GM19463 (cell line): ENCODE measurements around the gene COPRS.
"Not testable (repeated sequence)": the region's sequence is repeated elsewhere in the genome, so short reads cannot be mapped to it uniquely, and the experiment has no call there.

Experiments
- ATAC-seq: cut with Tn5 transposase; IDR thresholded peaks from one replicate; pipeline ENCODE4 v1.9.1; 2021; ENCODE audit warnings: mild to moderate bottlenecking, moderate library complexity; ENCODE audit not compliant: unreplicated experiment

COPRS gene

DNA sequence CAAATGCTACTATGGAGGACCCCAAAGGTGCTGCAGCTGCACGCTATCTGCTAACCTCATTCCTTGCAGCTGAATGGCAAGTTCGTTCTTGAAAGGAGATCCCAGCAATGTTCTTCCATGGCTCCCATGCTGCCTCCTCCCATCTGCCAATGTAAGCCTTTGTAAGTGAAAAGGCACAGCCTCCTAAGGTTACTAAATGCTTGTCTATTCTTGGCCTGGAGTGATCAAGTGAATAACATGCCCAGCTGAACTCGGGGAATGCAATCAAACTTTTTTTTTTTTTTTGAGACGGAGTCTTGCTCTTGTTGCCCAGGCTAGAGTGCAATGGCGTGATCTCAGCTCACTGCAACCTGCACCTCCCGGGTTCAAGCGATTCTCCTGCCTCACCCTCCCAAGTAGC is 49.2 kb downstream of the COPRS start:
- ATAC-seq = not testable (repeated sequence)

DNA sequence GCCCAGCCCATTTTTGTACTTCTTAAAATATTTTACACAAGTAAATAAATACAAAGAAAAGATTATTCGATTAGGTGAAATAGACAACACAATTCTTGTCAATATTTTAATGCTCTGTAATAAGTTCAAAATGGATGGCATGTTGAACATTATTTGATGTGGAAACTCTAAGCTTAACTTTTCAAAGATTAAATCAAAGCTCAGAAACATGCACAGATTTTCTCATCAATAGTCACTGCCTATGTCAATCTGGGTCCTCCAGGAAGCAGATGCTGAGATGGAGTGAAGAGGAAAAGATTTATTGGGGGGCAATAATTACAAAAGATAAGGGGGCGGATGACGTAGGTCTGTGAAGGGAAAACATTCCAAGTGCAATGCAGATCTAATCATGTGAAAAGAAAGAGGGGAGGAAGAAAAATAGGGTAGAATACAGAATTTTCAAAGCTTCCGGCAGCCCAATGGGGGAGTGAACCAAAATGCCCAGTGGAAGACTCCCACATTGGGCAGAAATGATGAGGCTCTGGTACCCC is 50.5 kb downstream of the COPRS start:
- no peak for ATAC-seq

DNA sequence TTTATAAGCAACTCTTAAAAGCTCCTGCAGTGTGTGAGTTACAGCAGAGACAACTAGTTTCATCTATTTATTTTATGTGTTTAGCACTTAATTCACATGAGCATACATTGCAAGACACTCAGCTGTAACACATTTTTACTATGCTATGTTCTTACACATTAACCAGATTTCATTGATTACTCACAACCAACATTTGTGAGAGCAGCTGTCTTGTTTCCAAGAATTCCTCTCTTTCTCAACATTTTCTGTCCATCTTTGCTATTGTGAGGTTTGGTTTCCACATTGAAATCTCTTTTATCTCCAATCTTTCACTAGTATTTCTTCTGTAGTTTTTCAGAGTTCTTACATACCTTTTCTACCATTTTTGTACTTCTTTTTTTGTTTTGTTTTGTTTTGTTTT is 51.2 kb downstream of the COPRS start:
- ATAC-seq = no peak

DNA sequence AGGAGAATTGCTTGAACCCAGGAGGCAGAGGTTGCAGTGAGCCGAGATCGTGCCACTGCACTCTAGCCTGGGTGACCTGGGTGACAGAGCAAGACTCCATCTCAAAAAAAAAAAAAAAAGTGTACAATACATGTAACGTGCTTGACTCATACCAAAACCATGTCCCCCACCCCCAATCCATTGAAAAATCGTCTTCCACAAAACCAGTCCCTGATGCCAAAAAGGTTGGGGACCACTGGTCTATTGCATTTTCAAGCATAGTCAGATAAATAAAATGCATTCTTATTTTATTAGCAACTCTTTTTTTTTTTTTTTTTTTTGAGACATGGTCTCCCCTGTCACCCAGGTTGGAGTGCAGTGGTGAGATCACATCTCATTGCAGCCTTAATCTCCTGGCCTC is 52.1 kb downstream of the COPRS start:
- no peak for ATAC-seq

DNA sequence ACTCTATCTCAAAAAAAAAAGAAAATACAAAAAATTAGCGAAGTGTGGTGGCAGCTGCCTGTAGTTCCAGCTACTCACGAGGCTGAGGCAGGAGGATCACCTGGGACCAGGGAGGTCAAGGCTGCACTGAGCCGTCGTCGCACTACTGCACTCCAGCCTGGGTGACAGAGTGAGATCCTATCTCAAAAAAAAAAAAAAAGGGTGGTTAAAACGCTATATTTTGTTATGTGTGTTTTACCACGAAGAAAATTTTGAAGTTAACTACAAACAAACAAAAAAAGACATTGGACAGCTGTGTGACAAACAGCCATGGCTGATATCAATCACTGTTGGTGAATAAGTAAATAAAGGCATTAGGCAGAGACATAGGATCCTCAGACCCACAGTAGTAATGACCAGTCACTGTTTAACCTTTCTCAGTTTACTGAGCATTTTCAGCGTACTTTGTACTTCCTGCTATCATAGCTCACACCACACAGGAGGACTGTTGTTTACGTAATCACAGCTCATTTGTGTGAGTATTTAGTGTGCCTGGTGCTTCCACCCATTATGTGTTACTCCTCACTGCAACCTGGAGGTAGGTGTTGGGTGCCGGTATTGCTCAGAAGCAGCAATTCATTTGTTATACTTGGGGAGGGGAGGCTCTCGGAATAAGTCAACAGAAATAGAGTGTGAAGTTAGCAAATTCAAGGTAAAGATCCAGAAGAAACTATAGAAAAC is 55.4 kb downstream of the COPRS start:
- ATAC-seq = no peak

DNA sequence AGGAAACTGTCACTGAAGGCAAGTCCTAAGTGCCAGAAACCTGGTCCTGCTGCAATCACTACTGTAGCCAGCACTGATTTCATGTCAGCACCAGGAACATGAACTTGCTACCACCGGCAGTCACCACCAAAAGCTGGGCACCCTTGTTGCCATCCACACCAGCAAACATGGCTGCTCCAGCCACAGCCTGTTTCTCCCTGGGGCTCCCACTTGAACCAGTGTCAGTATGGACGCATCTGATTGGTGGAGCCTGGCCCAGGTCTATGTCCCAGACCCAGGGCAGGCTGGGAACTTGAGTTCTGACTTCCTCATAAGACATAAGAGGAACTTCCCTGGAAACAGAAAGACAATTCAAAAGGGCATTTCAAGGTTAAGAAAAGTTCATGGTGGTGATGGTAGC is 56.5 kb downstream of the COPRS start:
- ATAC-seq = no peak
